Measurements from ENCODE around the gene RAB28.

RAB28 gene

DNA sequence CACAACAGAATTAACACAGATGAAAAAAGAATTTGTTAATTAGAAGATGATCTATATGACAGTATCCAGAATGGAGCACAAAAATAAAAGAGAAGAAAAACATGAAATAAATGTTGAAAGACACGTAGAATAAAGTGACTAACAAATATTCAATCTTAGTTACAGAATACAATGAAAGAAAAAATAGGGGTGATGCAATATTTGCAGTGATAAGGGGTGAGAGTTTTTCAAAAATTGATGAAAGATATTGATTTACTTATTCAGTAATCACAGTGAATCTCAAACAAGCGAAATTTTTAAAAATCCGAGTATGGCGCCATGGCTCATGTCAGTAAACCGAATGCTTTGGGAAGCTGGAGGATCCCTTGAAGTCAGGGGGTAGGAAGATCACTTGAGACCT is 20.2 kb upstream of the RAB28 start:
- DNase-seq: no peak

DNA sequence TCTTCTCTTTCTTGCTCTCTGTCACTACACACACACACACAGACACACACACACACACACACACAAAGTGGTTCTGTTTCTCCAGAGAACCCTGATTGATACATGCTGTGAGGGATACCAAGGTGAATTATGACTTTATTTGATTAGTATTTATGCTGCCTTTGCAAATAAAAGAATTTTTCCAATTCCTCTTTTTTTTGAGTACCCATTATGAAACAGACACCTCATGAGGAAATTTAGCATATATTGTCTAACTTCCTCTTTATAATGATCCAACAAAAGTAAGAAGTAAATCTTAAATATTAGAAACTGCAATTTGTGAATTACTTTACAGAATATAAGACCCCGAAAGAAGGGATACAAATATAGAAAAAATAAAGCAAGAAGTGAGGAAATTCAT is 14.3 kb upstream of the RAB28 start:
- no peak for DNase-seq

DNA sequence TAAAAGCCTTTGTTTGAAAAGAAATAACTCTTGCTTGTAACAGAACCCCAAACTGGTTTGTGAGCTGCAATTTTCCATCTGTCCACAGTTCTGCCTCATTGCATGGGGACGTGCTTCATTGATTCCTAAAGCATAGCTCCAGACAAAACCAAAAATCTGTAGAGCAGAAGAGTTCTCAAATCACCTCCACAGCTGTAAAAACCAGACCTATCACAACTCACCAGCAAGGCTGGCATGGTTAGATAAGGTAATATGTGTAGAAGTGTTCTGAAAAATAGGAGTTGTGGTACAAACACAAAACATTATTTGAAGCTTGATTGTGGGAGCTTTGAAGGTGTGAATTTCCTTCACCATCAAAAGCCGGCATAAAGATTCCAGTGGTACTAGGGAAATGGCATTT is 12.5 kb upstream of the RAB28 start:
- DNase-seq: no peak

DNA sequence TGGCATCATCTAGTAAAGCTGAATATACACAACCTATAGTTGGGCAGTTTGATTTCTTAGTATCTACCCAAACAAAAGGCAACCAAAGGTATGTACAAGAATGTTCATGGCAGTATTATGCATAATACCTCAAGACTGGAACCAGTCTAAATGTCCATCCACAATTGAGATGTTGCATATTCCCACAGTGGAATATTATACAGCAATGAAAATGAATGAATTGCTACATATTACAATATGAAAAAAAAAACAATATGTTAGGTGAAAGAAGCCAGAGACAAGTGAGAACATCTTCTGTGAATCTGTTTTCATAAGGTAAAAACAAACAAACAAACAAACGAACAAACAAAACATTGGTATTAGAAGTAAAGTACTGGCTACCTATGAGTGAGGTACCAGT is 11.6 kb upstream of the RAB28 start:
- DNase-seq: no peak

DNA sequence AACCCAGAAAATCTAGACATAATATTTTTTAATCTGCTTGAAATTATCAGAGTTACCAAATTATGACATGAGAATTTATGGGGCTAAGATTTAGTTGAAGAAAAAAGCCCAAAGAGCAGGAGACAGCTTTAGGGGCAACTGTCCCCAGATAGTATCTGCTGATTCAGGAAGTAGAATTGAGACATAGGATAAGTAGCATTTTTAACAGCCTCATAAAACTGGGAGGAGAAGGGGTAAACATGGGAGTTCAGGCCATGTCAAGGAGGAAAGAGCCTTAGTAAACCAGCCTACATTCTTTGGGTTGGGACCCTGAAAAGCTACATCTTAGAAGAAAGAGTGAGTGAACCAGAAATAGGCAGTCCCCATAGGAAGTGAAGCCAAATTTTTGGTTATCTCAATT is 9.7 kb upstream of the RAB28 start:
- no peak for DNase-seq

DNA sequence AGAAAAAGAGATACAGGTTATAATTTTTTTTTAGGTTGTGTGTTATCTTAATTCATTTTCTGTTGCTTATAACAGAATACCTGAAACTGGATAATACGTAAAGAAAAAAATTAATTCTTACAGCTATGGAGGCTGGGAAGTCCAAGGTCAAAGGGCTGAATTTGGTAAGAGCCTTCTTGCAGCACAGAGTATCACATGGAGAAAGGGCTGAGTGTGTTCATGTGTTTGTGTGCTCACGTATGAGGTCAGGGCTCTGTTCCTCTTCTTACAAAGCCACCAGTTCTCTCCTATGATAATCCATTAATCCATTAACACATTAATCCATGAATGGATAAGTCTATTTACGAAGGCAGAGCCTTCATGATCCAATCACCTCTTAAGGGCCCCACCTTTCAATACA is 8.6 kb upstream of the RAB28 start:
- DNase-seq: no peak

DNA sequence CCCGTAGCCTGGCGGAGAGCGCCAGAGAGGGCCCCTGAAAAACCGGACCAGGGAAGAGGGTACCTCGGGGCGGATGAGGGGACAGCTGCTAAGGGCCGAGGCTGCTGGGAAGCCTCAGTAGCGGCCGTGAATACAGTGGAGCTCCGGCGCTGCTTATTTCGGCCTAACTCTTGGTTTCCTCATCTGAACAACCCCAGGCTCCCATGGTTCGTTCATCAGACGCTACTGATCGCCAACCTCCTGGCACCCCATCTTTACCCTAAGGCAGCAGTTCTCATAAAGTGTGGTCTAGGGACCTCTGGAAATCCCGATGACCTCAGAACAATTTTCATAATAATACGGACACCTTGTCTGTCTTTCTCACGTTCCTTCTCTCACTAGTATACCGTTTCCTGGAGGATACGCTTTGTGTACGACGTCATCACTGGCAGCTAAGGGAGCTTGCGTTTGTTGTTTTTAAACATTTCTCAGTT is 645 bp upstream of the RAB28 start:
- peak in 3 of 6 experiments; percentile 41 to 65 (median 65) for DNase-seq

DNA sequence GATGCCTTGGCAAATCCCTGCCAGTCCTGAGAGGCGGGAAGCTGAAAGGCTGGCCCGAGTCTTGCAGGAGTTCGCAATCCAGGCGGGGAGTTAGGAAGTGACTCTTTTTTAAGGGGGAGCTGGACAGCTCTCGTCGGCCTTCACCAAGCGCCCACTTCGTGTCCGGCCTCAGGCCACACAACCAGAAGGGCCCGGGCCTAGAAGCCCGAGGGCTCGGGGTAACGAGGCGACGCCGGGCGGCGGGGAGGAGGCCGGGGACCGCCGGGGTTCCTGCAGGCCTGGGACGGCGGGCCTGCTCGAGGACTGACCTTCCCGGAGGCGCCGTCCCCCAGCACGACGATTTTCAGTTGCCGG is 395 bp downstream of the RAB28 start:
- DNase-seq: peak in 3 of 6 experiments; percentile 8 to 41 (median 12)

DNA sequence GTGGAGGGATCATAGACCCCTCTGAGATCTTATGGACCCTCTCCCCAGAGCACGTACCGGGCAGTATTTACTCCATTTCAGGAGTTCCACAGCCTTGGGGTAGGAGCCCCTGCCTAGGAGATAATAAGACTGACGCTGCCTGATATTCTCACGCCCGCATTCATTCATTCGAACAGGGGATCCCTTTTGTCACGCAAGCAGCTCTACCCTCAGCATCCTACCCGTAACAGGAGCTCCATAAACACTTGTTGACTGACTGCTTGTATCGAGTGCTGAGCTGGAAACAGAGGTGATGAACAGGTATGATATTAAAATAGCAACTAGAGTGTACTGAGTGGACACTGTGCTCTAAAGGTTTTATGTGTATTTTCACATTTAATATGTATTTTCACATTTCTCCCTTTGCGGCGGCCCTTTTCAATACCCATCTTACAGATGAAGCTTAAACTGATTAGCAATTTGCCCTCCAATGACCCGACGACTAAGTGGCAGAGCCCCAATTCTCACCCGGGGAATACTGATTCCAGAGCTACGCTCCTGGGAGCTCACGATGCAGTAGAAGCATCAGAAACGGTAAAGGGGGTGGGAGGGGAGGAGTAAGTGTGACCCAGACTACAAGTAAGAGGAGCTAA is 888 bp downstream of the RAB28 start:
- no peak for DNase-seq

DNA sequence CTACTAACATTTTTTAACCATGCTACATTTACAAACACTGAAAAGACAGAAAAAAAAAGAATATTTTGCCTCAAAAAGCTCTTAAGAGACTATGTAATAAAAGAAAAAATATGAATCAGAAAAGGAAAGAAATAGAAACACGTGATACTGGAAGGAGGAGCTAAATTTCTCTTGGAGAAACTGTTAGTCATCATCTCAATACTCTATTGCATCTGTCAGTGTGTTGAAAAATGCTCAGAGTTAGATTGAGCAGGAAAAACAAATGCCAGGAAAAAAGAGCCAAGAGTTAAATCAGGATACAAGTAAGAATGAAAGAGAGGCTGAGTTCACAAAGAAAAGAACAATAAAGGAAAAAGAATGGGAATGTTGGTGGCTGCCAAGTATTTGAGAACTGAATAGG is 2.6 kb downstream of the RAB28 start:
- DNase-seq: no peak

DNA sequence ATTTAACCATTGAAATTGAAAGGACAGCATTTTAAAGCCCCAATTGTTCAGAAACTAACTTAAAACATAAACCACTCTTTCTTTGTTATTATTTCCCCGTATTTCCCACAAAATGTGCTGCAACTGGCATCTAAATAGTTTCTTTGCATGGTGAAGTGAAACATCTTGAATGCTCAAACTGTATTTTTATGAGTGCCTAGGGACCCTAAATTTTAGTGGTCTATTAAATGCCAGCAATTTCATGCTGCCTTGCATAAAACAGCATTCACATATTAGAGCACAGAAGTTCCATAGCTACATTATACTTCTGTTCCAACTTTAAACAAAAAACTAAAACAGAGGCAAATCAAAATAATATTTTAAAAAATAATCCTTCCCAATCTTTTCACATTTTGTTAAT is 5.4 kb downstream of the RAB28 start:
- no peak for DNase-seq

DNA sequence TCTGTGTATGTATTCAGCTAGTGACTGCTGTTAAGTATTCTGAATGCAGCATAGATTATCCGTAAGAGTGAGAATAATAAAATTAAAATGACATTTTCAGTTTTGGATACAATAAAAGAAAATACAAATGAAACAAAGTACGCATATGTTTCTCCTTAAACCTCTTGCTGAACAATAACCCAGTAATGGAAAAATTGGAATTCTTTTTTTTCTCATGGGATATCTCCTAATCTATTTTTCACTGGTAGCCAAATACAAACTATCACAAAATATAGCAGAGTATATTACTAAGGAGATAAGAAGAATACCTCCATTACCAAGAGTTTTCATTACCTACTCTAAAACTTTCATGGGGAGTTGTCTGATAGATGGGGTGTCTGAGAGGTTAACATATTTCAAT is 6.0 kb downstream of the RAB28 start:
- no peak for DNase-seq

DNA sequence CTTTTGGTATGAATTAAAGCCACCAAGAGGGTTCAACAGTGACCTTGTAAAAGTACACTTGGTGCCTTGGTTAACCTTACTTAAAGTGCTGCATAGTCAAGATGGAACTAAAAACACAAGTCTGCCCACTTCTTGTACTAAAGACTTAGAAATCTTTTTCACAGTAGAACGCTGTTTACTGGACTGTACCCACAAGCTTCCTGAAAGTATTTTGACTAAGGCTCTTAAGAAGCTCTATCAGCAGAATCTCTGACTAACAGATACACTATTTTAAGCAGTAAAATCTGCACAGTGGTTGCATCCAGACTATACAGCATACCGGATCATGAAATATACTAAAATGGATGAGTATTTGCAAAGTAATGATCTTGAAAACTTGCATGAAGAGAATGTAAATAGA is 7.2 kb downstream of the RAB28 start:
- no peak for DNase-seq

DNA sequence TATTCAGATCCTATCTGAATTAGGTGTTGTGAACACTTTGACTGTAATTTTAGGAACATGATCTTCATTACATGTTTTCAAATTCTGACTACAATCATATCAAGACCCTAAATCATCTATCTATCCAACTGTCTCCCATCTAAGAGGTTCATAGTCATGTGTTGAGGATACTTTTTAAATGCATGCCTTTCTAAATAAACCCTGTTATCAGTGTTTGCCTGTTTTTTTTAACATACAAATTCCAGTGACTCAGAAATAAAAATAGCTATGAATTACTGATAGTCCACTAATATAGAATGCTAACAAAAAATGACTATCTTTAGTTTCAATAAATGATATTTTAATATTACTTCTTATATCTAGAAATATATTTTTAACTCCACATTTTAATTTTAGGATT is 8.0 kb downstream of the RAB28 start:
- no peak for DNase-seq

DNA sequence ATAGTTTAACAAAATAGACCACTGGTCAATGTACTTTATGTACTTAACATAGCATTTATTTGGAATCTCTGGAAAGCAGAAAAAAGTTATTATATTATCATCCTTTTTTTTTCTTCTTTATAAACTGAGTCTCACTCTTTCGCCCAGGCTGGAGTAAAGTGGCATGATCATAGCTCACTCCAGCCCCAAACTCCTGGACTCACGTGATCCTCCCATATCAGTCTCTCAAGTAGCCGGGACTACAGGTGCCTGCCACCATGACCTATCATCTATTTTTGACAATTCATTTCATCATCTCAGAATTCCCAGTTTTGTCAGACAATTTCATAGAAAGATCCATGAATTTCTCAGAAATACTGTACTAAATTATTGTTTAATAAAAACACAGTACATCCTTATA is 12.7 kb downstream of the RAB28 start:
- no peak for DNase-seq

DNA sequence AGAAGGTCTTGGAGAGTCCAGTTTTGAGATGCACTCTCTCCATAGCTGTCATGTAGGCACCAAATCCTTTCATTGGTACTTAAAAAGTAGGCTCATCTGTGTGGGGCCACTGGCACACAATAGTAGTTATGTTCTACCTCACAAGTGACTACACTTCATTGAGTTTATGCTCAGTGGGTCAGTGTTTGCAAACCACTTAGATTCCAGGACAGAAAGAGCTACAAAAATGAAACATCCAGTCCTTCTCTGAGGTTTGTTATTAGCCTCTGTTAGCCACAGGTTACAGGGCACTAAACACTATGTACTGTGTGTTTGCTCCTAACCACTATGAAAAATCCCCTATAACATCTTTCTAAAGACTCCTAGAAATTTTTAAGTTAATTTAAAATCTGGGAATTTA is 13.8 kb downstream of the RAB28 start:
- no peak for DNase-seq

DNA sequence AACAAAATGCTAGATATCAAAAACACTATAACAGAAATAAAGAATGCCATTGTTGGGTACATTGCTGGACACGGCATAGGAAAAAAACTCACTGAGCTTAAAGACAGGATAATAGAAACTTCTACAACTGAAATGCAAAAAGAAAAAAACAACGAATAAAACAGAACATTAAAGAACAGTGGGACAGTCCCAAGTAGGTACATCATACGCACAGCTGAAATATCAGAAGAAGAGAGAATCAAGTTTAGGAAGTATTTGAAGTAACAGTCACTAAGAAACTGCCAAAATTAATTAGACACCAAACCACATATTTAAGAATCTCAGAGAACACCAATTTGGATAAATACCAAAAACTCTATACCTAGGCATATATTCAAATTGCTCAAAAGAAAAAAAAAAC is 19.2 kb downstream of the RAB28 start:
- no peak for DNase-seq

DNA sequence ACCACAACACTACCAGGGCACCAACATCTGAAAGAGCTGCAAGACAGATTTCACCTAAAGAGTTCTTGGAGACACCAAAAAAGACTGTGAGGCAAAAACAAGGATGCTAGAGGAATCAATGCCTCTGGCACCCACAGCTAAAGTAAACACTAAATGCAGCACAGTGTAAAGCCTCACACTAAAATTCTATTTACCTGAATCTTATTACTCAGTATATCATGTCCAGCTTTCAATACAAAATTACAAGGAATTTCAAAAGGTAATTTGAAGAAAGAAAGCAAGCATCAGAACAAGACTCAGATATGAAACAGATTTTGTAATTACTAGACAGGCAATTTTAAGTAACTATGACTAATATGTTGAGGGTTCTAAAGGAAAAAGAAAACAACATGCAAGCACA is 19.6 kb downstream of the RAB28 start:
- DNase-seq: no peak

DNA sequence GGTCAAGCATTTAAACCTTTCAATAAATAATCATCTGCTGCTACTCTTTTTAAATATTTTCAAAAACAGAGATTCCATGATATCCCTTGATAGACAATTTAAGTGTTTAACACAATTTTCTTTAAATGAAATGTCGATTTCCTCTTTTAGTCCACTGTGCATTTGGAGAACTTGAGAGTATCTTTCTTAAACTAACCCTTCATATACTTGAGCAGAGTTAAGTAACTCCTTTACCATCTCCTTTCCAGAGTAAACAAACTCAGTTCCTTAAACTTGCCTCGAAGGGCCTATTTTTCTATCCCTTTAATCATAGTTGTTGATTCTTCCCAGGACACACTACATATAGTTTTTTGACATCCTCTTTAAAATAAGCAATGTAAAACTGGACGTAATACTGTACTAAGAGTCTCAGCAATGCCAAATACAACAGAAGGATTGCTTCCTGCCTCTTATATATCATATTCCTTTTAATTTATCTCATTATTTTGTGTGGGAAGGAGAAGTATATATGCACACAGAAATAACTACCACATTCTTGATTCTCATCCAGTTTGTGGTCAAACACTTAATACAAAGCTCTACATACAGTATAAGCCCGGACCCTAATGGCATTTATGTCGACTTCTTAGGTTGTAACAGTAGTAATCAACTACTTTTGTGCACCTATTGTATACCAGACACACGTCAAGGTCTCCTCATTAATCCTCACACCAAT is 22.8 kb downstream of the RAB28 start:
- no peak for DNase-seq

DNA sequence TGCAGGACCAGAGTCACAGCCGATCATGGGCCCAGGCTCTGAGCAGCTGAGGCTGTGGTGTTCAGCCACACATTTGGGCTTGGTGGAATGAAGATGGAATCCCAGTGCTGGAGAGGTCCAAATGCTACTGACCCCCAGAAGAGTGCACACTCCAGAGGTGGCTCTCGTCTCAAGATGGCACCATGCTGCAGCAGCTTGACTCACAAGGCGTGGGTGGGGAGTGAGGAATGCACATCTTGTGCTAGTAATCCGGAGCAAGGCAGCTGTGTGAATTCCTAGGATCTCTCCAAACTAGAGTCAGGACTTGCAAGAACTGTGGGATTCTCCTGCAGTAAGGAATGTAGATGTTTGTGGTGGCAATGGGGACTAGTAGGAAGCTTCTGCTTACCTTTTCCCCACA is 28.7 kb downstream of the RAB28 start:
- no peak for DNase-seq

DNA sequence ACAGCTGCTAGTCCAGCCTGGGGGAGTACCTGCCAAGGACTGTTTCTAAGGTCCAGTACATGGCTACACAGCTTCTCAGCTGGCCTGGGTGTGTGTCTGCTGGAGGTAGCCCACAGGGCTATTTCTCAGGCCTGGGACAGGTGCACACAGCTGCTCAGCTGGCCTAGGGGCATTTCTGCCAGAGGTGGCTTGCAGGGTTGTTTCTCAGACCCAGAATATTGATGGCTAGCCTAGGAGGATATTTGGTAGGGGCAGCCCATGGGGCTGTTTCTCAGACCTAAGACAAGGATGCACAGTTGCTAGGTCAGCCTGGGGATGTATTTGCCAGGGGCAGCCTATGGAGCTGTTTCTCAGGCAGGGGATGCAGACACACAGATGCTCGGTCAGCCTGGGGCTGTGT is 29.4 kb downstream of the RAB28 start:
- DNase-seq: no peak

DNA sequence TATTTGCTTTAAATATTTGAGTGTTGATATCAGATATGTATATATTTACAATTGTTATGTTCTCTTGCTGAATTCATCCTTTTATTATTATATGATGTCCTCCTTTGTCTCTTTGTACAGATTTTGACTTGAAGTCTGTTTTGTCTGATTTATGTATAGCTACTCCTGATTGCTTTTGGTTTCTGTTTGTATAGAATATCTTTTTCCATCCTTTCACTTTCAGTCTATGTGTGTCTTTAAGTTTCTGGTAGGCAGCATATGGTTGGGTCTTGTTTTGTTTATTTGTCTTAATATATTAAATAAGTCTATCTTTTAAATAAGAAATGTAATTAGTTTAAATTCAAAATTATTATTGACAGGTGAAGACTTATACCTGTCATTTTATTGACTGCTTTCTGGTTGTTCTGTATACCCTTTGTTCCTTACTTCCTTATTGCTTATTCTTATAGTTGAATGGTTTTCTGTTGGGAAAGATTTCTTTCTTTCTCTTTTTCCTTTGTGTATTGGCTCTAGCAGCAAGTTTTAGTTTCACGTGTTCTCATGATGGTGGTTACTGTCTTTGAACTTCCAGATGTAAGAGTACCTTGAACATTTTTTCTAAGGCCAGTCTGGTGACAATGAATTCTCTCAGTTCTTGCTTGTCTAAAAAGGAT is 31.1 kb downstream of the RAB28 start:
- no peak for DNase-seq

DNA sequence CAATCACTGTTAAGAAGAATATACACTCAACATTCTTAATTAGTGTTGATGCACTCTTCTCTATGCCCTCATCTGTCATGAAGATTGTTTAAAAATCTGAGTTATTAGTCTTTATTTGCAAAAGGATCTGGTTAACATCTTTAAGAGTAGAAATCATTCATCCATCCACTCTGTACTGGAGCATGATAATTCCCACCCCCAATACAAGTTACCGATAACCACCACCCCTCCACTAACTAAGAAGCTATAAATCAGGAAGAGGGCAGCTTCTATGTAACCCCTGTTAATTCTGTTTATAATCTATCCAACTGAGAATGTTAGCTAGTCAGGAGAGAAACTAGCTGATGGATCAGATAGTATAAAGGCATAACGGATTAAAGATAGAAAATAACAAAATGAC is 34.5 kb downstream of the RAB28 start:
- DNase-seq: no peak
